DMS153 (cell line): ENCODE measurements around the gene DIS3L.
"Not testable (repeated sequence)": the region's sequence is repeated elsewhere in the genome, so short reads cannot be mapped to it uniquely, and the experiment has no call there.

ENCODE experiments used
- DNase-seq: peaks from one replicate; lab custom pipeline; 2025; lab: John Stamatoyannopoulos, UW

The DIS3L gene

DNA sequence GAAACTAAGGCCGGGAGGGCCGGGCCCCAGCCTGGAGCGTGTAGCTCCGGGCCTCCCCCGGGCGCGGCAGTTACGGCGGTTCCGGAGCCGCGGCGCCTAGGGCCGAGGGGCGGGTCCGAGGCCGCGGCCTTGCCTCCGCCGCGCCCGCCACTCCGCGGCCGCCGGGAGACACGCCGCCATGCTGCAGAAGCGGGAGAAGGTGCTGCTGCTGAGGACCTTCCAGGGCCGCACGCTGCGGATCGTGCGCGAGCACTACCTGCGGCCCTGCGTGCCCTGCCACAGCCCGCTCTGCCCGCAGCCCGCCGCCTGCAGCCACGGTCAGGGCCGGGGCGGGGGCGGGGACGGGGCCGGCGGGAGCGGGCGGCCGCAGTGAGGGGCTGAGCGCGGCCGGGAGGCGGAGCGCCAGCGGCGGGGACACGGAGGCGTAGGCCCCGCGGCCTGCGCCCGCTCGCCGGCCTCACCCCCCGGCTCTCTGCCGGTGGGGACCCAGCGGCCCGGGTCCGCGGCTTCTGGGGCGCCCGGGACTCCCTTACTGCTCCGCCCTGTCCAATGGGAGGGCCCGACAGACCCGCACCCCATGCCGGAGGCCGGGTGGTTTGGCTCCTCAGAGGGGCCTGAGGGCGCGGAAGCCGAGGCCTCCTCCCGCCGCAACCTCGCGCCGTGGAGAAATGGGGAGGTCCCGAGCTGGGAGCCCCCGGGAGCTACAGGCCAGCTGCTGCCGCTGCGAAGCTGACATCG lies at the start of gene DIS3L:
TSS of gene DIS3L (plus strand) at position 150 of the 738 bp plus-strand sequence. CDS start at position 179, 29 bp downstream.
- peak; percentile 11 for DNase-seq

DNA sequence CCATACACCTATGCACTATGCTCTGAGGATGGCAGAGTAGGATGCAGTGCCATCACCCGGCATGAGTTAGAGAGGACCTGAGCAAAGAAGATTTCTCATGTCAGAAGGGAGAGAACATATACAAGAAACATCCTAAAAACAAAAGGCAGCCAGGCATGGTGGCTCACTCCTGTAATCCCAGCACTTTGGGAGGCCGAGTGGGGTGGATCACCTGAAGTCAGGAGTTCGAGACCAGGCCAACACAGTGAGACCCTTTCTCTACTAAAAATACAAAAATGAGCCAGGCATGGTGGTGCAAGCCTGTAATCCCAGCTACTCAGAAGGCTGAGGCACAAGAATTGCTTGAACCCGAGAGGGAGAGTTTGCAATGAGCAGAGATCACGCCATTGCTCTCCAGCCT lies 47.5 kb upstream of the DIS3L start:
- DNase-seq, result not testable (repeated sequence)

DNA sequence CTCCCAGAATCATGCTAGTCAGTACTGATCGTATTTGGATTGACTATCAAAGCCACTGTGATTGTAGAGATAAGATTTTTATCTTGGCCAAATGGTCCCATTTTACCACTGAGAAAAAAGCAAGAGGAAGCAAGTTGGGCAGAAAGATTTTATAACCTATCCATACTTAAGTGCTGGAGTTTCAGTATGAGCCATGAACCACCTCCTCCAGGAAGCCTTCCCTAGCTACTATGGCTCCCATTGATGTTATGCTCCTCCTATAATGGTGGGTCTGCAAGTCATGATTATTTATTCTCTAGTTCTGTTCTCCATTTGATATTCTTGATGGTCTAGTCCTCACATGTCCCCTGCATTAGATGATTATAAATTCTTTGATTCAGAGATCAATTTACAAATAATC lies 46.4 kb upstream of the DIS3L start:
- DNase-seq, result no peak

DNA sequence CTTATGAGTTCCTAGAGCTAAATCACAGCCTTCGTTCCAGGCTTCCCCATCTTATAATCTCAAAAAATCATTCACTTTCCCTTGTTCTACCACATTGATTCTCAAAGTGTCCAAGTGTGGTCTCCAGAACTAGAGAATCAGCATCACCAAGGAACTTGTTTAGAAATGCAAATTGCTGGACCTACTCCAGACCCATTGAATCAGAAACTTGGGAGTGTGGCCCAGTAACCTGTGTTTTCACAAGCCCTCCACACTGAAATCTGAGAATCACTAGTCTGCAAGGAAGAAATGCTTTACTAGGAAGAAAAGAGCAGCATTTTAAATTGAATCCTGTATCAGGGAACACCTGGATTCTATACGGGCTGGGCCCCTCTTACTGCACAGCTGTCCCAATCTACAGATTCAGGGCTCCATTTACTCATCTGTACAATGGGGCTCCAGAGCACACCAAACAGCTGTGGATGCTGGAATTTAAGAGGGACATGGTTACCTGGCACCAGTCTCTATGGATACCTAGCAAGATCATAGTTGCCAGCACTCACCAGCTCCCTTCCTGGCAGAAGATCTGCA lies 43.7 kb upstream of the DIS3L start:
- DNase-seq, result no peak

DNA sequence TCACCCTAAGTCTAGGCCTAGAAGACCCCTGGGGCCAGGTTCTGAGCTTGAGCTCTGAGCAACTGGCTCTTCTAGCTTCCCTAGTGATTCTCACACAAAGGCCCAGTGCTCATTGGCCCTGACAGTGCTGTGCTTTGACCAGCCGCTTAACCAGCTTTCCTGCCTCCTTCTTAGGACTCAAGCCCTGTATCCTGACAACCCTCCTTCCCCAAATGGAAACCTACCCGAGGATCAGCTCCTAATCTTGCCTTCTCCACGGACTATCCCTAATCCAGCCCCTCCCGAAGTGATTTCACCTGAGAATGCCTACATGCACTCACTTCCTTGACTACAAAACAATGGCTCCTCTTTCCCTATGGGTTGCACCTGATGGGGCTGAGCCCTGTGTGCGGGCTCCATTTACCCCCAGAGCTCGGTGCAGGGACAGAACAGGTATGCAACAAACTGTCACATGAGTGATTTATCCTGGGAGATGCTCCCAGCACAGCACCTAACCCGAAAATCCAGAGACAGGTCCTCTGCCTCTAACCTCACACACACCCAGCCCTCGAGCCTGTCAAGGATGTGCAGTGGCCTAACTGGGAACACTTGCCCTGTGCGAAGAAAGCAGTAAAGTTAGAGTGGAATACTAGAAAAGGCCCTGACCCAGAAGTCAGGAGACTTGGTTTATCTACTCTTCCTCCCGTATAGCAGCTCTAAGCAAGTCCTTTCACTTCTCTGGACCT lies 42.1 kb upstream of the DIS3L start:
- no peak for DNase-seq

DNA sequence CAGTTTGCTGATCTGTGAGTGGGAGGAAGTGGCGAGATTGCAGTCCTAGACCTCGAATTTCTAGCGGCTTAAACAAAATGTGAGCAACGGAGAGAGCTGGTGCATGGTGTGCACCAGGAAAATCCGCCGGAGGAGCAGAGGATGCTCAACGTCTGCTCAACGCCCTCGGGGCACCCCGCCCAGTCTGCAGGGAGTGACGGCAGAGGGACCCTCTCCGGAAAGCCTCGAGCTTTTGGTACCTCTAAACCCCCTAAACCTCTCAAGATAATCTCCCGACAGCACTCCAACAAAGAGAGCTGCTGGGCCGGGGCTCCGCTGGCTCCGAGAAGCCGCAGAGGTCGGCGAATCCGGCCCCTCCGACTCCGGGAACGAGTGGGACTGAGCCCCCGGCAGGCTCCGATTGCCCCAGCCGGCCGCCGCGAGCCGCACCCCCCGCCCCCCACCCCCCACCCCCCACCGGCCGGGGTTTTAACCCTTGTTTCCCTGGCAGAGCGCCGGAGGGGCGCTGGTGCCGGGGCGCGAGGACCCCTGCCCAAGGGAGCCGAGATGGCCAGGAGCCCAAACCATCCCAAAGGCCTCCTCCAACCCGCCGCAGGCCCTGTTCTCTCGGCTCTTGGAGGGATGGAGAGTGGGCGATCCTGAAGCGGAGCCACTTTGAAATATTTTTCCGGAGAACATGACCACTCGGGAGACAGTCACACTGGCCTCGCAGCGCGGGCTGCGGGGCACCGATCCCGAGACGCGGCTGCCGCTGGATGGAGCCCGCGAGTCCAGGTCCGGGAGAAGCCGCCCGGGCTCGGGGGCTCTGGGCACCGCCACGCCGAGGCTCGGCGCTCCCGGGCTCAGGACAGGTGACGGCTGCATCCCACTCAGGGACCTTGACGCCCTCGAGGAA lies 41.3 kb upstream of the DIS3L start:
- no peak for DNase-seq

DNA sequence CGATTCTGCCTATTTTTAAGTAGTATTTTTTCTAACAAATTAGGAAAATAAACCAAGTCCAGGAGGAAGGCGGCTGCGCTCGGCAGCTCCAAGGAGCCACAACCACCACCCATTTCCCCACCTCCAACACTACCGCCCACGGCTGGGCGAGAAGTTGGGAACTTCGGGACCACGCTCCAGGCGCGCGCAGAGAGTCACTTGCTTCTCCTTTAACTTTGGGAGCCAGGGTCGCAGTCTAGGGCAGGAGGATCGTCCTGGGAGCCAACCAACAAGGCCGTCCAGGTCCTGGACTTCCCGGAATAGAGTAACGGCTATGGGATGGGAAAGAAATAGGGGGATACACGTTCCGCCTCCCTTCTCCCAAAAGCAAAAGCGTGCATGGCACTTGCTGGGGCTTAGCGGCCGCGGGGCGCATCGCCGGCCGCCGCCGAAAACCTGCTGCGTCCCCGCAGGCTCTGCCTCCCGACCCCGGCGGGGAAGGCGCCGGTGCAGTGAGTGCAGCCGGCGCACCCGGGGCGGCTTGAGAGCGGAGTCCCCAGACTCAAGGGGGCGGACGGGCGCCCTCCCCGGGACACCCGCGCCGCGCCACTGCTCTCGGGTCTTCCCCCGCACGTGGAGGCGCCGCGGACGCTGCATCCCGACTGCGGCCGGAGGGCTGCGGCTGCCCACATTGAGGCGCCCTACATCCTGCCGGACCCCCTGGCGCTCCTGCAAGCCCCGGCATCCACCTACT lies 40.5 kb upstream of the DIS3L start:
- no peak for DNase-seq

DNA sequence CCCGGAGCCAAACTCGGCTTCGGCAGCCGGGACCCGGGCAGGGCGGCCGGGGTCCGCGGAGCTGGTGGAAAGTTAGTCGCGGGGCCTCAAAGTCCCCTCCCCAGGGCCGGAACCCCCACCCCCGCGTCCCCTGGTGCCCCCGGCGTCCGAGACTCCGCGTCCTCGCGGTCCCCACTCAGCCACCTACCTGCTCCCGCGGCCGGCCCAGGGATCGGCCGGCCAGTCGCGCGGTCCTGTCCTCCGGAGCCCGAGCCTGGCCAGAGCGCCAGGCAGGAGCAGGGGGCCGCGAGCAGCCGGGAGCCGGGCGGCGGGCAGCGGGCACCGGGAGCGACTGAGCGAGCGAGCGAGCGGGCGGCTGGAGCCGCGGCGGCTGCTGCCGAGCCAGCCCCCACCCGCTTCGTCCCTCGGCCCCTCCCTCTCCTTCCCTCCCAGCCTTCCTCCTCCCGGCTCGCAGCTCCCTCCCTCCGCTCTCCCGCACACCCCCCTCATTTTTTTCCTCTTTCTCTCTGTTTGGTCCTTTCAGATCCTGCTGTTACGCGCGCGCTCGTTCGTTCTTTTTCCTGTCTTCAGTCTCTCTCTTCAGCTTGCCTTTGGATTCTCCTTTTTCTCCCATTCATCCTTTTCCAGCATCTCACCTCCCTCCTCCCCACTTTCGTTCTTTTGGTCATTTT lies 39.8 kb upstream of the DIS3L start, which contains the start of gene MEGF11:
TSS of gene MEGF11 (minus strand) at position 333 of the 671 bp plus-strand sequence. CDS start 125,347 bp downstream, outside the sequence.
- no peak for DNase-seq

DNA sequence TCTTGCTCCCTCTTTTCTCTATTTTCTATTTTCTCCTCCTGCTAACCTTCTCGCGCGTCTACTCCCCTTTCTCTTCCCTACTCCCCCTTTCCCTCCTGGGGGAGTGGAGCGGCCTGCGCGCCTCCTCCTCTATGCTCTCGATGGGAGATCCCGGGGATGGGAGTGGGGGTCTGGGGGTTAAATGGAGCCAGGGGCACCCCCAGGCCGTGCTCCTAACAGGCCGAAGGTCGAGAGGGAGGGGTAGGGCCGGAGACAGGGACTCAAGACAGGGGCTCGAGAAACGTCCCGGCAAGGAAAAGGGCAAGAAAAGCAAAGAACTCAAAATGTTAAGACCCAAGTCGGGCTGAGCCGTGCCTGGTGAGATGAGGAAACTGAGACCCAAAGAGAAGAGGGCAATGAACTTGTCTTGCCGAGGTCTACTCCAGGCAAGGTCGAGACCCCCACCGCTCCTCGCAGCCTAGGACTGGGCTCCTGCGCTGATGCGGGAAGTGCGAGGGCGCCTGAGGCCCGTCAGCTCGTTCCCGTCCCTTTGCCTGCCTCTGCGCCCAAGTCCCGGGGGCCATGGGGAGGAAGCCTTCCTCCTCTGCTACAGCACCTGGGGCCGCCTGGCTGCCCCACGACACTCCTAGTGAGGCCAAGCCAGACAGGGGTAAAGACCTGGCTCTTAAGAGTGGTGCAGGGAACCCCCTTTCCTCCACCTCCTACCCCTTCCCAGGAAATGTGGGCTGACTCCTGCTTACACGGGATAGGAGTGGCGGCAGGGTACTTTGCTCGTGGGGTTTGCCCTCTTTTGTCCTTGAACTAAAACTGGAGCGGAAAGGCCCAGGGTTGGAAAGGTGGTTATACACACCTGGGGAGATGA lies 39.0 kb upstream of the DIS3L start:
- no peak for DNase-seq

DNA sequence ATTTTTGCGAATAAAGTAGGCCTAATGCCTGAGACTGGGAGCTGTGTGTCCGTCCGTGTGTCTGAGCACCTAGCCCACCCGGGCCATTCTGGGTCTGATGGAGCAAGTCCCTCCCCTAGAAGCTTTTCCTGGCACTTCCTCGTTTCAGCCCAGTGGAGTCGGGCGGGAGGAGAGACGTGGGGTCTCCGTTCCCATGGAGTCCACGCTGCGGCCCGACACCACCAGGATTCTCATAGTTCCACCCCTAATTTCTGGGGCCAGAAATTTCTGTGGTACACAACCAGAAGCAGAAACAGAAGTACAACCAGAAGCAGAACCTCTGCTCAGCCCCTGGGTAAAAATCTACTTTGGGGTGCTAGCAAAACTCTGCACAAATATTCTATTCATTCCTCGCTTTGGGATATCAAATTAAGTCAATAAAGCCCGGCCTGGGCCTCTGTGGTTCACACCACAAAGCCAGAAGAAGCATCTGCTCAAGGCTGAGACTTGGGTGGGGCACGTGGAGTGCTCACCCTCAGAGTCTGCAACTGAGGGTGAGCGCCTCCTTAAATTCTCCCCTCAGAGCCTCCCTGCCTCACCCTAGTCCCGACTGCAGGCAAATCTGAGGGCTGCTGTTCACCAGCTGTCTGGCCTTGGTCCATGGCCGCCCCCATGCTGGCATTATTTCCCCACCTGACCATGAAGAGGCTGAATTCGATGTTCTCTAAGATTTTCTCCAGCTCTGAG lies 38.3 kb upstream of the DIS3L start:
- no peak for DNase-seq

DNA sequence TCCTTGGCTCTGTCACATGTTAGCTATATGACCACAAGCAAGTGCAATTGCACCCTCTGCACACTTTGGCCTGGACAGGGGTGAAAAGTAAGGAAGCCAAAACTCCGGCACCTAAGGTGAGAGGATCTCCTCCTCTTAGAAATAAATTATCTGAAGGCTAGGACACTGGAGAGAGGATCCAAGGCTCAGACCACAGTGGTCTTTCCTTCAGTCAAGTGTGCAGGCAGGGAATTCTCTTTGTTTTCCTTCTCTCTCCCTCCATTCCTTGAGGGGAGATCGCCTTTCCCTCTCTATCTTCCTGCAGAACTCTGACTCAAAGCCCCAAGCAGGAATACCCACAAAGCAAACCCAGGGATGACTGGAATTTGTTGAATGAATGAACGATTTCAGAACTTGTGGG lies 36.7 kb upstream of the DIS3L start:
- DNase-seq, result no peak

DNA sequence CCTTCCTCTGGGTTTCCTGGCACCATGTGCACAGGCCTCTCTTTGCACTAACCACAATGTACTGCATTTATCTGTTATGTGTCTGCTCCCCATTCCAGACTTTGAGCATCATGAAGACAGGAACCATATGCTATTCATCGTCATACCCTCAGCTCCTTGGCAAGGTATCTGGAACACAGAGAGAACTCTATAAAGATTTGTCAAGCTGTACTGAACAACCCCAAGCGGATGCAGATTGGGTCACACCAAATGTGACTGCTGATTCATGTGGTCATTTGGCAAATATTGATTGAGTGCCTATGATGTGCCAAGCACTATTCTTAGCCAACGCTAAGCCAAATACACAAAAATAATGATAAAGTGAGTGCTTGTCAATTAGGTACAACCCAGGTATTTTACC lies 32.3 kb upstream of the DIS3L start:
- no peak for DNase-seq

DNA sequence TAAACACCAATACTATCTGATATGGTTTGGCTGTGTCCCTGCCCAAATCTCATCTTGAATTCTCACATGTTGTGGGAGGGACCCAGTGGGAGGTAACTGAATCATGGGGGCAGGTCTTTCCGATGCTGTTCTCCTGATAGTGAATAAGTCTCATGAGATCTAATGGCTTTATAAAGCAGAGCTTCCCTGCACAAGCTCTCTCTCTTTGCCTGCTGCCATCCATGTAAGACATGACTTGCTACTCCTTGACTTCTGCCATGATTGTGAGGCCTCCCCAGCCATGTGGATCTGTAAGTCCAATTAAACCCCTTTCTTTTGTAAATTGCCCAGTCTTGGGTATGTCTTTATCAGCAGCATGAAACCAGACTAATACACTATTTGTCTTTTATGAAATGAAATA lies 30.5 kb upstream of the DIS3L start:
- DNase-seq, result not testable (repeated sequence)

DNA sequence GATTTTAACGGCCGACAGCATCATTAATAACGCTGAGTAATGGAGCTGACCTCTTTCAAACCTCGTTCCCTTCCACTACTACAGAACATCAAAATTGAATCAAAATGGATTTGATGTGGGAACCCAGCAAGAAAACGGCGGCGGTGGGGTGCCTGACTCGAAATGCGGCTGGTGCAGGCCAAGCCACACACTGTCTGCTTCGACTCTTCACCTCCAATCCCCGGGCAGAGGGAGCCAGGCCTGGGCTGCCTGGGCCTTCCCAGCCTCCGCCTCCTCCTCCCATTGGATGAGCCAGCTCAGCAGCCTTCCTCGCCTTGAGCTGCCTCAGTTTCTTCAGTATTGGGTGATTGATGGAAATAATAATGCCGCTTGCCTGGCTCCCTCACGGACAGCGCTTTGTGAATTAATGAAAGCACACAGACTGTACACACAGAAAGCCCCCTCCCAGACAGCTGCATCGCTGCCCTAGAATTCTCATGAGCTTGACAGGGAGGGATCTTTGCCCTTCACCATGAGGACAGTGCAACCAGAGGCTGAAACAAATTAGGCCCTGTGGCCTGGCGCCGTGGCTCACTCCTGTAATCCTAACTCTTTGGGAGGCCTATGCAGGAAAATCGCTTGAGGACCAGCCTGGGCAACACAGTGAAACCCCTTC lies 28.4 kb upstream of the DIS3L start:
- no peak for DNase-seq

DNA sequence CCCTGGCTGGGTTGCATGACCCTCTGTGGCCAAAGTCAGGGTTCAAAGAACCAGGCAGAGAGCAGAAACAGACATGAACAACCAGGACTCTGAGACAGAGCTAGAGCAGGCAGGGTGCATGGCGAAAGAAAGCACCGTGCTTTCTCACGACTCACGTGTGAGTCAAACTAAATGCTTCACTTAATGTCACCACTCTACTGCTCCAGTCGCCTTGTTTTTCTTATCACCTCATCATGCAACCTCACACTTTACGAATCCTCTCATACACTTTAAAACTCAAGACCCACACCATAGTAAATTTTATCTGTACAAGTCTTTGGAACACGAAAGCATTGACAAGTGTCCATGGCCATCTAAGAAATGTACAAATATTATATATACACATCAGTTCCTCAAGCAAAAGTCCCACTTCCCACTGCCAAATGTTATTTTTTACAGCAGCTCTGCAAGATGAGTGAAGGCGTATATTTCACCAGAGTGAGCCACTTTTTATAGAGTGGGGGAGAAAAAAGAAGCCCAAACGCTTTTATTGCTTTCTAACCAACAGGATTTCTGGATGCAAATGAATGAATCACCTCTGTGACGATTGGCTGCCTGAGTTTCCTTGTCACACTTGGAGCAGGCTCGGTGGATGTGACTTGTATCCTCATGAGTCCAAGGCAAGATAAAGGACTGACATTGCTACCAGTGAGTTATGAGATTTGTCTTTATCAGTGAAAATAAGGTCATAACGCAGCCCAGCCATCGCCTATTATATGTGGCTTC lies 23.9 kb upstream of the DIS3L start:
- DNase-seq, result no peak

DNA sequence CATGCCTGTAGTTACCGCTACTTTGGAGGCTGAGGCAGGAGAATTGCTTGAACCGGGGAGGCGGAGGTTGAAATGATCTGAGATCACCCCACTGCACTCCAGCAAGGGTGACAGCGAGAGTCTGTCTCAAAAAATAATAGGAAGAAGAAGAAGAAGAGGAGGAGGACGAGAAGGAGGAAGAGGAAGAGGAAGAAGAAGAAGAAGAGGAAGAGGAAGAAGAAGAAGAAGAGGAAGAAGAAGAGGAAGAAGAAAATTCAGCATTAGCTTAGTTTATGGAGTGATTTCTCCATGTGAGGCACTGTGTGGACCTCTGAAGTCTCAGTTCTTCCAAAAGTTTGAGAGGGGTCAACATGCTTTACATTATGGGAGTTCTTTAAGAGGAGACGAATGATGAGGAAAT lies 22.4 kb upstream of the DIS3L start:
- no peak for DNase-seq

DNA sequence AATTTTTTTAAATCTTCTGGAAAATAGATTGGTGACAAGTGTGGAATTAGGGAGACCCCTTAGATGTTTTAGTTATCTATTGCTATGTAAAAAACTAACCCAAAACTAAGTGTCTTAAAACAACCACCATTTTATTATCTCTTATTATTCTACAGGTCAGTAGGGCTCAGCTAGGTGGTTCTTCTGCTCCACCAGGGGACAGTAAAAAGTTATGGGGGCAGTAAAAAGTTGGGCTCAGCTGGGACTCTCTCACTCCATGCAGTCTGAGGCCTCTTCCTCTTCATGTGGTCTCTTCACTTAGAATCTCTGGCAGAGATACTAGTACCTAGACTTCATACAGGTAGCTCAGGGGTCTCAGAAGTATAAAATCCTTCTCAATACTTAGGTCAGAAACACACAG lies 18.0 kb upstream of the DIS3L start:
- no peak for DNase-seq

DNA sequence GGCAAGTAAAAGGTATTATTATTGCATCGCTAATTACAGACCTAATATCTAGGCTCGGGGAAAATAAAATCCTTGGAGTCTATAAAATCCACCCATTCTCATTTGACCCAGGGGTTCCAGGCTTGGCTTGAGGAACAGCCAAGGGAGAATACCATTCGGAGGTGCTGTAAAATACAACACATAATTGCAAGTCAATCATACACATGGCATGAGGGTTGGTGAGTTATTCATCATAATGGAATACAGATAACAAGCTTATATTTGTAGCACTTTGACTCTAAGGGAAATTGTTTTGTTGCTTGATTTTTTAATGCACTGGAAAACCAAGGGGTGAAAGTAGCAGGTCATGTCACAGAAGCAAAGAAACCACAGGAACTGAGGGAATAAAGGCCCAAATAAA lies 16.8 kb upstream of the DIS3L start:
- no peak for DNase-seq
